Activated T-cell treated with anti-CD3 and anti-CD28 coated beads for 1 hour (primary cell): ENCODE results near the gene NDST1.
"Not testable (repeated sequence)": the region's sequence is repeated elsewhere in the genome, so short reads cannot be mapped to it uniquely, and the experiment has no call there.

ENCODE experiments used
- DNase-seq: peaks from one replicate; pipeline ENCODE4 v3.0.0-alpha.2; 2020; ENCODE audit warnings: low read depth

Gene NDST1

DNA sequence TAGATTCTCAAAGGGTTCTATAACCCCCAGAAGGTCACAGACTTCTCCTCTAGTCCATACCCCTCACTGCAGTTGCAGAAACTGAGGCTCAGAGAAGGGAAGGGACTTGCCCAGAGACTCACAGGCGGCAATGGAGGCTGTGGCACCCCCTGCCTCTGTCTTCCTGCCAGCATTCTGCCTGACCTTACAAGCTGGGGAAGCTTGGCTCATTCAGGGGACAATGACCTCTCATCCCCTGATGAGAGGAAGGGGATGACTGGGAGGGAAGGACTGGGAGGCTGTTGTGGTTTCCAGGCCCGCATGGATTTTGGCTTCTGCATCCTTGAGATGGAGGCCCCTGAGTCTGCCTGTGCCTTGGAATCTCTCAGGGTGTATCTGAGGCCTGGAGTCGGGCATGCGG, 897 bp downstream of the NDST1 start:
- DNase-seq, result no peak

- no peak for DNase-seq
Measured at GRCh38 chr5:150509992-150510391, 2.1 kb downstream of the NDST1 start.

- DNase-seq, result no peak
Measured at GRCh38 chr5:150510460-150511263, 2.7 kb downstream of the NDST1 start.

GRCh38 chr5:150511578-150512367, 3.8 kb downstream of the NDST1 start:
- no peak for DNase-seq

- DNase-seq, result no peak
Measured at GRCh38 chr5:150512368-150512747, 4.4 kb downstream of the NDST1 start.

GRCh38 chr5:150513375-150514309, 5.7 kb downstream of the NDST1 start:
- no peak for DNase-seq

GRCh38 chr5:150514708-150515211, 6.8 kb downstream of the NDST1 start:
- DNase-seq, result no peak

DNA sequence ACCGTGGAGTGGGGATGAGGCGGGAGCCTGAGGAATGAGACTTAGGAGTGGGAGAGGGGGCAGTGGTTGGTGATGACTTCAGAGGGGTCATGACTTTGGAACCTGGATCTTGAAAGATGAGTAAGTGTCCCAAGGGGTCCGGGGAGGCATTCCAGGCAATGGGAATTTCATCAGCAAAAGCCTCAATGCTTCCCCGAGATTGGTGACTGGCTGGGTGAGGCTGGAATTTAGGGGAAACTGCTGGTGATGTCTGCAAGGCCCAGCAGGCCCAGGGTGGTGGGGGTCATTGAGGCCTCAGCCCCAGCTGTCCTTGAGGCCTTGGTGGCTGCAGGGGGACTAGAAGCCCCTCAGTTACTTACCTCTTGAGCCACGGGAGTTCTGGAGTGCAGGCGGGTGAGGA, 7.5 kb downstream of the NDST1 start:
- DNase-seq, result no peak

GRCh38 chr5:150516011-150516410, 8.1 kb downstream of the NDST1 start:
- no peak for DNase-seq

DNA sequence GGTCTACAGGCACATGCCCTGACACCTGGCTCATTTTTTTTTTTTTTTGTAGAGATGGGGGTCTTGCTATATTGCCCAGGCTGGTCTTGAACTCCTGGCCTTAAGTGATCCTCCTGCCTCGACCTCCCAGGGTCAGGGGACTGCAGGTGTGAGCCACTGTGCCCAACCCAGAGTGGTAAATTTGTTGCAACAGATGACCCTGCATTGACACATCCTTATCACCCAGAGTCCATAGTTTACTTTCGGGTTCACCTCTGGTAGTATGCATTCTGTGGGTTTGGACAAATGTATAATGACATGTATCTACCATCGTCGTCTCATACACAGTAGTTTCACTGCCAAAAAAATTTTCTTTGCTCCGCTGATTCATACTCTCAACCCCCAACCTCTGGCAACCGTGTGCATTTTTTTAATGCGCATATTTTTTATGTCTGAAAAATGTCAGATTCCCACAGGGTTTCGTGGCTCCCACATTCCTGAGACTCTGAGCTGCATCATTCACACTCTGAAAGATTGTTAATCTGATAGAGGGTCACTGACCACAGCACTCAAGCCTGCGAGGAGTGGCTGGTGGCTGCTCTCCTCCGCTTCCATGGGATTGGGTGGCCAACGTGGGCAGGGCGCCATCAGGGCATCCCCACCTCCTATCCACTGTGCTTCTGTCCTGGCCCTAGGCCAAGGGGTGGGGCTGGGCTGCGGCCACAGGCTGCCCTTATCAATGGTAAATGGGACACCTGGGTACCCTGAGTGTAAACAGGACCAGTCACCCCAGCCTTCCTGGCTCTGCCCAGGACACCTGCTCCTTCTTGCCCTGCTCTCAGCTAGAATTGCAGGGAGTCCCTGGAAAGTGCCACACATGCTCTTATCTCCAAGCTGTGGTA, 9.6 kb downstream of the NDST1 start:
- DNase-seq, result no peak

DNA sequence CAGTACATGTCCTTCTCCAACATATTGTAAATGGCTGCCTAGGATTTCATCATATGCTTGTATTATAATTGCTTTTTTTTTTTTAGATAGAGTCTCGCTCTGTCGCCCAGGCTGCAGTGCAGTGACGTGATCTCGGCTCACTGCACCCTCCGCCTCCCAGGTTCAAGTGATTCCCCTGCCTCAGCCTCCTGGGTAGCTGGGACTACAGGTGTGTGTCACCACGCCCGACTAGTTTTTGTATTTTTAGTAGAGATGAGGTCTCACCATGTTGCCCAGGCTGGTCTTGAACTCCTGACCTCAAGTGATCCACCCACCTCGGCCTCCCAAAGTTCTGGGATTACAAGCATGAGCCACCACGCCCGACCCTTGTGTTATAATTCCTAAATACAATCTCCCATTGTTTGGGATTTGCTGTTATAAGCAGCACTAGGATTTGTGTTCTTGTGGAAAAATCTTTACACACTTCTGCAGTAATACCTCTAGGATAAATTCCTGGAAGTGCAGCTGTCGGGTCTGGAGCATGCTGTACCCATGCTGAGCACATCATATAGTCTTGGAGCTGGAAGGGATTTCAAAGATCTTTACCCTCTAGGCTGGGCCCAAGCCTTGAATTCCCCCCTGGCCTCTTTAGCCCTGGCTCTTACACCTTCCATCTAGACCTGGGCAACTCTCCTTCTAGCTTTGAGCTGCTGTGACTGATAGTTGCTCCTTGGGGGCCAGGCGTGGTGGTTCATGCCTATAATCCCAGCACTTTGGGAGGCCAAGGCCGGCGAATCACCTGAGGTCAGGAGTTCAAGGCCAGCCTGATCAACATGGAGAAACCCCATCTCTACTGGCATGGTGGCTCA, 11.0 kb downstream of the NDST1 start:
- DNase-seq, result not testable (repeated sequence)

GRCh38 chr5:150519560-150519945, 11.6 kb downstream of the NDST1 start:
- no peak for DNase-seq

DNA sequence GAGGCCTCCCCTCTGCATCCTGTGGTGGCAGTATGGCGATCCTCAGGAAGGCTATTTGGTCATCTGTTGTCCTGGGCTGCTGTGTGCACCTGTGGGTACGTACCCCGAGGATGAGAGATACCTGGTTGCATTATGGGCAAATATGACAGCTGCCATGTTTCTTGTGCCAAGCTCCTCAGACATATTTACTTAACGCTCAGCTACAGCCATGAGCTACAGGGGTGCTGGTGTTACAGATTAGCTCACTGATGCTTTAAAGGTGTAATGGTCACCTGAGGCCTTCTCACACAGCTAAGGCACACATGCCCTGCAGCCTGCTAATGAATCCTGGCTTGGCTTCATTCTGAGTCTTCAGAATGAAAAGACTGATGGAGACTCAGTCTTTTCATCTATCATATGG, 12.0 kb downstream of the NDST1 start:
- DNase-seq, result no peak

DNA sequence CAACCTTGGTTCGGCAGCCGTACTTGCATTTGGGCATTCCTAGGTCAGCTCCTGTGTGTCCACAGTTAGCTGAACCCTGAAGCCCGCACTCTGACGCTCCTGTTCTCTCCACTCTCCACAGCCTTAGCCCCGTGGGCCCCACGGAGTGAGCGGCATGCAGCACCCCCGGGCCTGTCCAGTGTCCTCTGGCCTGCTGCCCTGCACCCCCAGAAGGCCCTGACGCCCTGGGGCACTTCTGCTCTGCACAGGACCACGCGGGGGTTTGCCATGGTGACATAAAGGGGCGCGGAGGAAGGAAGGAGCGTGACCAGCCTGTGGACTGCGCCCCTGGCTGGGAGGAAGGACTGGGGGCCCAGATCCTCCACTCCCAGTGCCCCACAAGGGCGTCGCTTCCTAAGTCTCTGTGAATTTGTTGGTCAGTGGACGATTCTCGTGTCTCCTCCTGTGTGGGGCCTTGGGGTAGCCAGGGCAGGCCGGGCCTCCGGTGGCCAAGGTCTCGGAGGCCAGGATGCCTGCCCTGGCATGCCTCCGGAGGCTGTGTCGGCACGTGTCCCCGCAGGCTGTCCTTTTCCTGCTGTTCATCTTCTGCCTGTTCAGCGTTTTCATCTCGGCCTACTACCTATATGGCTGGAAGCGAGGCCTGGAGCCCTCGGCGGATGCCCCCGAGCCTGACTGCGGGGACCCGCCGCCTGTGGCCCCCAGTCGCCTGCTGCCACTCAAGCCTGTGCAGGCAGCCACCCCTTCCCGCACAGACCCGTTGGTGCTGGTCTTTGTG, 13.0 kb downstream of the NDST1 start:
- no peak for DNase-seq

- no peak for DNase-seq
Measured at GRCh38 chr5:150521522-150521817, 13.5 kb downstream of the NDST1 start.

DNA sequence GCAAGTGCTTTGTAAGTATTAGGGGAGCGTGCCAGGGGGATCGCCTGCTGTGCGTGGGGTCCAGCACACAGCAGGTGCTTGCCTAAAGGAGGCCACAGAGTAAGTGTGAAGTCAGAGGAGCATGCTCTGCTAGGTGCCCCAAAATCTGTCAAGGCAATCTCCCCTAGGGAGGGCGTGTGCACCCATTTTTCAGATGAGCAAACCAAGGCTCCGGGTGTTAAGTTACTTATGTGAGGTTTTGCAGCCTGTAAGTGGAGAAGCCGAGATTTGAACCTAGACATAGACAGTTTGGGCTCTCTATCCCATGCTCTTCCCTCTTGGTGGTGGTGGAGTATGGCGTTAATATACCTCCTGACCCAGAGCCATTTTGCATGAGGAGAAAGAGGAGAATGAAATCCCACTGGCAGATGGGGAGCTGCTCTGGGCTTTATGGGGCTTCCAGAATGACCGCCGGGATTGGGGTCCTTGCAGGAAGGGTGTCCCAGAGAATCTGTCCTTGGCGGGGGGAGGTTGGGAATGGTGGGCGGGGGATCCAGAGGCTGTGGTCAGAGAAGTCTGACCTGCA, 14.1 kb downstream of the NDST1 start:
- no peak for DNase-seq

DNA sequence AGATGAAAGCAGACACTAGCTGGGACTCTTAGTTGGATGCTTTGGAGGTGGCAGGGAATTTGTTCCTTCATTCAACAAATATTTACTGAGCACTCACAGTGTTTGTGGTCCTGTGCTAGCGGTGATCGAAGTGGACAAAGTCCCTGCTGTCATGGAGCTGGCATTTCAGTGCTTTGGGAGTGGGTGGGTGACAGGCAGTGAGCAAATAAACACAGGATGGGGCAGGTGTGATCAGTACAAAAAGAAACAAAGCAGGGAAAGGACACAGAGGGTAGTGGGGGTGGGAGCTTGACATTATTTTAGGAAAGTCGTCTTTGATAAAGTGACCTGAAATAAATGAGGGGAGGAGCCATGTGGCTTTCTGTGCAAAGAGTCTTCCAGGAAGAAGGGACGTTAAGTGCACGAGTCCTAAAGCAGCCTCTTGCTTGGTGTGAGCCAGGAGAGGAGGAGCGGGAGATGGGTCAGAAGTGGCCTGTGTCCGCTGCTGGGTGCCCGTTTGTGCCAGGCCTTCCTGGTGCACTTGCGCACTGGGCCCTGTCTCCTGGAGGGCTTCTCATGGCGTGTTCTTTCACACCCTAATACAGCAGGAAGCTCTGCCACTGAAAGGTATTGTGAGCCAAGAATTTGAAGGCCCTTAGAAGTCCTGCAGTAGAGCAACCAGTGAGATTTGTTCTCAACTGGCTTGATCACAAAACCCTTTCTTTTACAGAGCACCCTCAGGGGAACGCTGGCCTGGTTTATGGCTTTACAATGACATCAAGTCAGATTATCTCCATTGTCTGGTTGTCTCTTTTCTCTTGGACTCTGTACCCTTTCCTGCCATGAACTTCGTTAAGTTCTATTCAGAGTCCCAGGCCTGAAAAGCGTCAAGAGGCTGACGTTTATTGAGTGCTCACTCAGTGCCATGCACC, 14.8 kb downstream of the NDST1 start:
- no peak for DNase-seq
